K562 (cell line): ENCODE results near the gene TPPP. TPM values are rescaled to one million over a fixed set of nuclear protein-coding genes. Genes with fewer than 3 reads are reported as not detected.

ENCODE experiments used
- ATAC-seq: fragments of 200-7000 bp; cut with Tn5 transposase; 3 replicates; pipeline ENCODE4 v1.9.1; 2020; ENCODE audit warnings: moderate library complexity
- BruUV-seq: library from RNA; stranded (reverse); fragments of 400-500 nt; replicated peaks from 2 replicates; lab custom pipeline; 2021; lab: Mats Ljungman, UMichigan
- CTCF ChIA-PET: fragments of 300-600 bp; formaldehyde crosslinking; extraction: SDS; loops from one replicate; lab custom pipeline; 2021; ENCODE audit warnings: low intra/inter-chr PET ratio; lab: Yijun Ruan, JAX
- POLR2A ChIA-PET: fragments of 300-600, 350-650 bp; sonication (Branson Sonifier 250); formaldehyde crosslinking; extraction: SDS; loops from one replicate; lab custom pipeline; 2021; ENCODE audit warnings: antibody characterized with exemption, inconsistent platforms; lab: Yijun Ruan, JAX
- DNase-seq, 4 experiments: peaks; one replicate each; pipeline versions ENCODE4 v3.0.0 to v3.0.0-alpha.2; 2011 to 2018; ENCODE audit warnings: low spot score in 3 of 4, mixed read lengths in 3 of 4; ENCODE audit errors: extremely low read depth in 1 of 4
- FAIRE-seq: peaks from 2 replicates; lab custom pipeline; 2011; peaks lifted over from hg19 to GRCh38; lab: Jason Lieb, UNC
- H2AFZ ChIP-seq: 2 replicates; pipeline ENCODE4 v1.6.0; 2011; ENCODE audit warnings: low read depth, low read length, control low read depth, inconsistent platforms
- H3K27ac ChIP-seq: fragments of 200-600 bp; 3 replicates; pipeline ENCODE4 v1.8.0; 2011; ENCODE audit warnings: low read depth, mild to moderate bottlenecking, control low read depth, inconsistent platforms, low read length, moderate library complexity, mixed read lengths; ENCODE audit errors: extremely low read depth
- H3K27me3 ChIP-seq, 2 experiments: fragments of 300-600 bp in 1 of 2; 2 replicates in 1 of 2; 3 replicates in 1 of 2; pipeline versions ENCODE4 v1.6.0 to v1.8.0; 2011; ENCODE audit warnings: inconsistent platforms in 2 of 2, low read length in 2 of 2, mild to moderate bottlenecking in 1 of 2, mixed read lengths in 1 of 2, moderate library complexity in 1 of 2; ENCODE audit not compliant: control insufficient read depth in 2 of 2, insufficient read depth in 2 of 2
- H3K36me3 ChIP-seq: fragments of 300-600 bp; 3 replicates; pipeline ENCODE4 v1.8.0; 2011; ENCODE audit warnings: mild to moderate bottlenecking, low read length, inconsistent platforms; ENCODE audit not compliant: control insufficient read depth, insufficient read depth
- H3K4me1 ChIP-seq, 2 experiments: fragments of 200-600 bp in 1 of 2; replicated peaks in 1 of 2; 2 replicates in 1 of 2; 3 replicates in 1 of 2; pipeline versions ENCODE4 v1.5.1 to v1.8.0; 2011; ENCODE audit warnings: inconsistent platforms in 2 of 2, low read length in 2 of 2, mild to moderate bottlenecking in 1 of 2, mixed read lengths in 1 of 2, moderate library complexity in 1 of 2; ENCODE audit not compliant: control insufficient read depth in 2 of 2, insufficient read depth in 2 of 2
- H3K4me2 ChIP-seq: 2 replicates; pipeline ENCODE4 v1.6.1; 2011; ENCODE audit warnings: low read length, control low read depth, inconsistent platforms, mixed read lengths; ENCODE audit not compliant: insufficient read depth
- H3K4me3 ChIP-seq: fragments of 200-600 bp; sonication (generic), shearing (Covaris generic); 2 replicates; pipeline ENCODE4 v1.5.1; 2016; ENCODE audit warnings: control low read depth, inconsistent platforms
- H3K79me2 ChIP-seq: fragments of 200-600 bp; 3 replicates; pipeline ENCODE4 v1.8.0; 2011; ENCODE audit warnings: low read length, inconsistent platforms; ENCODE audit not compliant: control insufficient read depth, insufficient read depth
- H3K9ac ChIP-seq, 2 experiments: 2 replicates each; pipeline versions ENCODE4 v1.6.0 to v1.6.1; 2011; ENCODE audit warnings: low read depth in 2 of 2, low read length in 2 of 2, control low read depth in 1 of 2, inconsistent platforms in 1 of 2, mild to moderate bottlenecking in 1 of 2, mixed read lengths in 1 of 2; ENCODE audit not compliant: insufficient read depth in 1 of 2
- H3K9me1 ChIP-seq: one replicate; pipeline ENCODE4 v1.6.0; 2011; ENCODE audit warnings: inconsistent platforms, mild to moderate bottlenecking, low read length, moderate library complexity; ENCODE audit not compliant: control insufficient read depth, insufficient read depth
- H3K9me3 ChIP-seq: replicated peaks from 2 replicates; pipeline ENCODE4 v1.5.1; 2011; ENCODE audit warnings: low read depth, low read length, inconsistent platforms; ENCODE audit not compliant: control insufficient read depth, insufficient read depth
- H4K20me1 ChIP-seq: replicated peaks from 2 replicates; pipeline ENCODE4 v1.6.1; 2011; ENCODE audit warnings: low read length, inconsistent platforms, mixed read lengths; ENCODE audit not compliant: control insufficient read depth, insufficient read depth
- AFF4 ChIP-seq: sonication (generic); formaldehyde crosslinking; IDR thresholded peaks from 2 replicates; pipeline ENCODE4 v1.8.0; 2023; ENCODE audit warnings: mild to moderate bottlenecking, missing genetic modification reagents
- CBX5 ChIP-seq: IDR thresholded peaks from 2 replicates; pipeline ENCODE4 v1.6.1; 2014; ENCODE audit warnings: low read depth, borderline replicate concordance
- HDAC6 ChIP-seq: IDR thresholded peaks from 2 replicates; pipeline ENCODE4 v1.6.1; 2012; ENCODE audit warnings: low read depth, mild to moderate bottlenecking, control low read depth, inconsistent platforms, low read length, moderate library complexity
- NFYB ChIP-seq: IDR thresholded peaks from 2 replicates; pipeline ENCODE4 v1.6.1; 2011; ENCODE audit warnings: mild to moderate bottlenecking, moderate library complexity; ENCODE audit not compliant: insufficient read length; ENCODE audit errors: extremely low read depth
- NKRF ChIP-seq: fragments of 450-650 bp; IDR thresholded peaks from 2 replicates; pipeline ENCODE4 v1.6.1; 2016; ENCODE audit warnings: borderline replicate concordance
- POLR2G ChIP-seq: fragments of 200-400 bp; formaldehyde crosslinking; IDR thresholded peaks from 2 replicates; pipeline ENCODE4 v1.6.1; 2017; ENCODE audit warnings: low read depth, mild to moderate bottlenecking, antibody characterized with exemption, low read length, moderate library complexity
- PPARD ChIP-seq: fragments of 250-450 bp; sonication (Bioruptor Pico); IDR thresholded peaks from 2 replicates; pipeline ENCODE4 v1.8.0; 2022; ENCODE audit warnings: inconsistent platforms, mild to moderate bottlenecking, moderate library complexity
- RBM22 ChIP-seq: fragments of 200-400 bp; formaldehyde crosslinking; IDR thresholded peaks from 2 replicates; pipeline ENCODE4 v1.6.1; 2018; ENCODE audit warnings: low read length, low read depth; ENCODE audit not compliant: poor library complexity, severe bottlenecking
- SMC3 ChIP-seq: conservative IDR thresholded peaks from 2 replicates; pipeline ENCODE4 v1.6.1; 2011; ENCODE audit warnings: low read depth, low read length, improper control_type of control experiment; ENCODE audit not compliant: insufficient read depth
- SUPT5H ChIP-seq: fragments of 450-650 bp; IDR thresholded peaks from 2 replicates; pipeline ENCODE4 v1.6.1; 2016
- TCFL5 ChIP-seq: fragments of 250-450 bp; sonication (Bioruptor Pico); conservative IDR thresholded peaks from 2 replicates; pipeline ENCODE4 v1.6.1; 2021; ENCODE audit warnings: mild to moderate bottlenecking, moderate library complexity, matching md5 sums
- ZNF133 ChIP-seq: fragments of 250-450 bp; sonication (Bioruptor Pico); IDR thresholded peaks from 2 replicates; pipeline ENCODE4 v1.4.0; 2020; ENCODE audit warnings: mild to moderate bottlenecking
- ZNF134 ChIP-seq: fragments of 250-450 bp; sonication (Bioruptor Pico); conservative IDR thresholded peaks from 2 replicates; pipeline ENCODE4 v1.4.0; 2020
- ZNF778 ChIP-seq: fragments of 450-650 bp; formaldehyde crosslinking; IDR thresholded peaks from 2 replicates; pipeline ENCODE4 v1.4.0; 2020; ENCODE audit warnings: mild to moderate bottlenecking, moderate library complexity
- WGBS: fragments of 100-300 bp; shearing (Covaris generic); methylation state at CpG from one replicate; pipeline ENCODE4 v1.1.6; 2016; ENCODE audit warnings: low coverage, mixed read lengths; ENCODE audit not compliant: insufficient coverage; ENCODE audit errors: missing lambda C conversion rate; 5-methylcytosine and 5-hydroxymethylcytosine counted together
- in situ Hi-C: fragments of 300-500 bp; cut with MboI; formaldehyde crosslinking; loops from 4 replicates; pipeline ENCODE4 v1.15.0; 2018; ENCODE audit warnings: inconsistent platforms, mixed read lengths
- intact Hi-C: fragments of 100-400 bp; cut with micrococcal nuclease; formaldehyde crosslinking; loops from 2 replicates; pipeline ENCODE4 v1.14.2; 2022
- polyA plus RNA-seq, 8 experiments: library from polyadenylated mRNA; depleted of rRNA in 4 of 8; stranded (reverse) in 5 of 8; unstranded in 3 of 8; fragments of >200 nt; fragmentation: Nextera tagmentation in 2 of 8; fragmentation: Illumina TruSeq in 1 of 8; extraction: Ambion mirVana in 2 of 8; extraction: Trizol in 1 of 8; gene quantifications; 2 replicates each; pipeline versions ENCODE4 v1.2.1 to v1.2.3, GENCODE V29; 2011 to 2014; ENCODE audit warnings: inconsistent platforms in 1 of 8, missing spikeins in 1 of 8
- total RNA-seq, 7 experiments: library from RNA; depleted of rRNA in 6 of 7; stranded (reverse); fragments of >200 nt in 6 of 7; fragmentation: Illumina TruSeq in 2 of 7; extraction: Trizol in 2 of 7; gene quantifications; 2 replicates each; pipeline versions ENCODE4 v1.2.1 to v1.2.3, GENCODE V29; 2011 to 2021; ENCODE audit warnings: low replicate concordance in 1 of 7

TPPP gene
- total and polyA plus RNA-seq, 9 of the 15 experiments (the other 6 are each of a cell fraction or from before 2014, with no cell fraction given): 0.01 to 0.07 (median 0.03) TPM; not detected in 6

GRCh38 chr5:643351-643801, 49.8 kb downstream of the TPPP start:
- CTCF ChIA-PET: no interaction called here
- POLR2A ChIA-PET: interaction anchor here (0.6 to 1.5 kb wide), 8 partner anchors 9 to 345 kb away, joined by 3 to 7 read pairs (median 3); no protein-coding TSS in a partner anchor
- Histone ChIP-seq H3K9me3 (peaks cover 15% of the 10 kb centered on the region), H3K27me3 (no peaks in the 10 kb centered on the region), H3K27ac (no peak overlapping the region), H4K20me1 (no peaks in the 10 kb centered on the region; the same call in 1 of the 2 replicates), H2AFZ (no peak overlapping the region), H3K79me2 (peaks cover 6% of the 10 kb centered on the region; the same call in 1 of the 3 replicates), H3K4me1 (peaks cover 0 to 3% of the 10 kb centered on the region in 2 experiments; a peak in 1 of 5 replicates), H3K4me3 (no peak overlapping the region), H3K9ac (no peak overlapping the region), H3K36me3 (peaks cover 98% of the 10 kb centered on the region), H3K4me2 (no peak overlapping the region), H3K9me1 (no peaks in the 10 kb centered on the region)
- DNase-seq (no peak), ATAC-seq (no peak; the same call in 1 of the 3 replicates), FAIRE-seq (no peak)
- in situ Hi-C loops (no loop called here), intact Hi-C loops (no loop called here)
- 98% methylated on average over 14 of the region's 21 CpGs for WGBS
- BruUV-seq: no TSS peak
- TF ChIP-seq ZNF134 (CRISPR knock-in tag): no peak
- peak; percentile 77 for TF ChIP-seq RBM22
- no peak for TF ChIP-seq ZNF133 (CRISPR knock-in tag)
- 0 out of 2 replicates have a peak, but pooled peaks have one; percentile 15 for TF ChIP-seq SUPT5H
- TF ChIP-seq HDAC6: no peak
- no peak for TF ChIP-seq ZNF778 (CRISPR knock-in tag)
- no peak for TF ChIP-seq AFF4 (CRISPR knock-in tag)
- TF ChIP-seq POLR2G: peak; percentile 64
- no peak for TF ChIP-seq NKRF
- TF ChIP-seq CBX5: no peak
- TF ChIP-seq TCFL5 (CRISPR knock-in tag): no peak
- no peak for TF ChIP-seq PPARD
- TF ChIP-seq NFYB: no peak
- no peak for TF ChIP-seq SMC3
